Epithelial cell of proximal tubule (primary cell): ENCODE measurements around the gene ZGPAT. TPM values are rescaled to one million over a fixed set of nuclear protein-coding genes. Genes with fewer than 3 reads are reported as not detected.
A peak's percentile ranks its signal among the peaks of the same experiment; 100 is the strongest.

ENCODE experiments used
- DNase-seq: peaks from one replicate; pipeline ENCODE4 v3.0.0-alpha.2; 2011; ENCODE audit warnings: low read depth
- H3K4me3 ChIP-seq: 2 replicates; pipeline ENCODE4 v1.5.1; 2011; ENCODE audit warnings: low read depth, mild to moderate bottlenecking, low read length
- total RNA-seq: library from RNA; depleted of rRNA; stranded (reverse); fragments of >200 nt; gene quantifications from 2 replicates; pipeline ENCODE4 v1.2.3, GENCODE V29; 2015
- TF ChIP-seq, protein P1 (sequence below): conservative IDR thresholded peaks from 2 replicates; pipeline ENCODE4 v1.5.1; 2012; ENCODE audit warnings: low read depth, mild to moderate bottlenecking, low read length

ZGPAT gene
- total RNA-seq, 1 donor from 2014 or later = 36.5 TPM

DNA sequence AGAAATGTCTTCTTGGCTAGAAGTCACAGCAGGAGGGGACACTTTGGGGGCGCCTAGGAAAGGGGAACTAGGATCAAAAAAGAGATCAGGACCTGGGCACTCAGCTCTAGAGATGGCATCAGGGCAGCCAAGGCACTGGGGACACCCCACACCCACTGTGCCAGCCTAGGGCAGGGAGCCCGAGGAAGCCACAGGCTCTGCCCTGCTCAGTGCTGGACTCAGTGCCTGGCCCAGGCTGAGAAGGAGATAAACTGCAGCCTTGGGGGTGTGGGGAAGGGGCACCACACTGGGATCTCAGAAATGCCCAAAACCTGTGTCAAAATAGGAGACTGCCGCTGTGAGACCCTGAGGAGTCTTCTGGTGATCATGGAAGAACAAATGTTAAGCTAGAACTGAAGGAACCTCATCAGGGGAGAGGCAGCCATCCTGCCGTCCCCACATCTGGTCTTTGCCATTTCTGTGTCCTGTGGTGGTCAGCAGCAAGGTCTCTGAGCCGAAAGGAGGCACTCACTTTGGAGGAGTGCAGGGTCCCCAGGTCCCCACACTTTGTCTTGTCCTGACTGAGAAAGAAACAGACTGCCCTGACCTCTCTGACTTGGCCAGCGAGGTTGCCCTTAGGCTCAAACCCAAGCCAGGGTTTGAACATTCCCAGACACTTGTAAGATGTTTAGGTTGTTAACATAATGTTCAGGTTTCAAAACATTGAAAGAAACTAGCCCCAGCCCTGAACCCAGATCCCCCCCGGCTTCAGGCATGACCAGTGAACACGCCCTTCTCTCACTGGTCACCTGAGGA is 2.4 kb upstream of the ZGPAT start:
- TF ChIP-seq, protein P1, sequence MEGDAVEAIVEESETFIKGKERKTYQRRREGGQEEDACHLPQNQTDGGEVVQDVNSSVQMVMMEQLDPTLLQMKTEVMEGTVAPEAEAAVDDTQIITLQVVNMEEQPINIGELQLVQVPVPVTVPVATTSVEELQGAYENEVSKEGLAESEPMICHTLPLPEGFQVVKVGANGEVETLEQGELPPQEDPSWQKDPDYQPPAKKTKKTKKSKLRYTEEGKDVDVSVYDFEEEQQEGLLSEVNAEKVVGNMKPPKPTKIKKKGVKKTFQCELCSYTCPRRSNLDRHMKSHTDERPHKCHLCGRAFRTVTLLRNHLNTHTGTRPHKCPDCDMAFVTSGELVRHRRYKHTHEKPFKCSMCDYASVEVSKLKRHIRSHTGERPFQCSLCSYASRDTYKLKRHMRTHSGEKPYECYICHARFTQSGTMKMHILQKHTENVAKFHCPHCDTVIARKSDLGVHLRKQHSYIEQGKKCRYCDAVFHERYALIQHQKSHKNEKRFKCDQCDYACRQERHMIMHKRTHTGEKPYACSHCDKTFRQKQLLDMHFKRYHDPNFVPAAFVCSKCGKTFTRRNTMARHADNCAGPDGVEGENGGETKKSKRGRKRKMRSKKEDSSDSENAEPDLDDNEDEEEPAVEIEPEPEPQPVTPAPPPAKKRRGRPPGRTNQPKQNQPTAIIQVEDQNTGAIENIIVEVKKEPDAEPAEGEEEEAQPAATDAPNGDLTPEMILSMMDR = no peak
- no peak for DNase-seq
- no peak overlapping the region for H3K4me3 ChIP-seq

DNA sequence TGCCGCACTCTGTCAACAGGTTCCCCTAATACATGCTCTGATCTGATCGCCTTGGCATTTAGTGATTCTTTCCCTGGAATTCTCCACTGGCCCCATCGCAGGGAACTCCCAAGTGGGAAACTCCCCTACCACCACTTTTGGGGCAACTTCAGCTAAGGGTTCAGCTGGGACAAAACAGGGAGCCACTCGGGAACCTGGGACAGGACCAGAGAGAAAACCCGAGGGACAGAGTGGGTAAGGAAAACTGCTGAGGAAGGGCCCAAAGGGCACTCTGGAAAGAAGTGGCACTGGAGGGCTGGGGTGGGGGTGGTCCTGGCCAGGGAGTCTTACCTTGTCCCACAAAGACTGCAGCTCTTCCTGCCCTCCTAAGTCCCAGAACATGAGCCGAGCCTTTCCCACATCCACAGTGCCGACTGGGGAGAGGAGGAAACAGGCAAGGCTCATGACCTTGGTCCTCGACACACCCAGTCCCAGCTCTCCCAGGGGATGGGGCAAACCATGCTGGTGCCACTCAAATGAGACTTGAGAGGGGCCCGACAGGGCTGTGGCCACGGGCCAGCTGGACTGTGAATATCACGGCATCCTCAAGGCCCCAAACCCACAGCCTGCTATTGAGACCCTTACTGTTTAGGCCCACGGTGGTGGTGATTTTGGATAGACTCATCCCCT is 1.7 kb upstream of the ZGPAT start:
- peak overlapping the region; percentile 90 for H3K4me3 ChIP-seq
- no peak for DNase-seq
- TF ChIP-seq, protein P1 = no peak

DNA sequence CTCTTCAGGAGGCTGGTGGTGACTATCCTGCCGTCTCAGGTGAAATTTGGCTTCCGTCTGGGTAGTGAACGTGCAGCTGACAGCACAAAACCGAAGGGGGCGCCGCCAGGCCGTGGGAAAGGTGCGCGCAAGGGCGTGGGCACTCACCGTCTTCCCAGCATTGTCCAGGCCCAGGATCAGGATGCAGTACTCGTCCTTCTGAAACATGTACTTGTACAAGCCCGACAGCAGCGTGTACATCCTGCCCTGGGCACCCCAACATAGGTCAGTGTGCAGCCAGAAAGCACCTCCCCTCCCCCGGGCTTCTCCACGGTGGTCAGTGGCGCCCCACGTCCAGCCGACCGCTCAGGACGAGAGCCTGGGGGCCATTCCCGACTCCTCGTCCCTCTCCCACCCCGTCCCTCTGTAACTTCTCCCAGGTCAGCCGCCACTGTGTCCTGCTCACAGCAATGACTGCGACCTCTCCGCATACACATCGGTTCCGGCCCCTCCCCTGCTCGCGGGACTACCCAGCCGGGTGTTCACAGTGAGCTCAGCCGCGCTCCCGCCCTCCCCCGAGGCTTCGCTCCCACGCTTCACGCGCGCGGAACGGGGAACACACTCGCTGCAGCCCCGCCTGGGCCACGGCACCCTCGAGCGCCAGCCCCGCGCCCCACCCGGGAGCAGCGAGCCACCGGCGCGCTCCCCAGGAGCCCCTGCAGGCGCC is 834 bp upstream of the ZGPAT start:
- no peak for DNase-seq
- H3K4me3 ChIP-seq = peak overlapping the region; percentile 90
- TF ChIP-seq, protein P1 = peak; percentile 56

DNA sequence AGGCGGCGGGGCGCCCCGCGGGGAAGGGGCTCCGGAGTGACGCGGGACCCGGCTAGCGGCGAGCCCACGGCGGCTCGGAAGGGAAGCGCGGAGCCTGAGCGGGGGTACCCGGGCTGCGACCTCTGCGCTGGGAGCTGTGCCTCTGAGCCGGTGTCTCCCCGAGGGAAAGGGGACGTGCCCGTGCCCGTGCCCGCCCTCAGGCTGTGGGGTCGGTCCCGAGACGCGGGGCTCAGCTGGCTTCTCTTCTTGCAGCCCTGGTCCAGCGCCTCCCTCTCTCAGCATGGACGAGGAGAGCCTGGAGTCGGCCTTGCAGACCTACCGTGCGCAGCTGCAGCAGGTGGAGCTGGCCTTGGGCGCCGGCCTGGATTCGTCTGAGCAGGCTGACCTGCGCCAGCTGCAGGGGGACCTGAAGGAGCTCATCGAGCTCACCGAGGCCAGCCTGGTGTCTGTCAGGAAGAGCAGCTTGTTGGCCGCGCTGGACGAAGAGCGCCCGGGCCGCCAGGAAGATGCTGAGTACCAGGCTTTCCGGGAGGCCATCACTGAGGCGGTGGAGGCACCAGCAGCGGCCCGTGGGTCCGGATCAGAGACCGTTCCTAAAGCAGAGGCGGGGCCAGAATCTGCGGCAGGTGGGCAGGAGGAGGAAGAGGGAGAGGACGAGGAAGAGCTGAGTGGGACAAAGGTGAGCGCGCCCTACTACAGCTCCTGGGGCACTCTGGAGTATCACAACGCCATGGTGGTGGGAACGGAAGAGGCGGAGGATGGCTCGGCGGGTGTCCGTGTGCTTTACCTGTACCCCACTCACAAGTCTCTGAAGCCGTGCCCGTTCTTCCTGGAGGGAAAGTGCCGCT is 686 bp downstream of the ZGPAT start:
- H3K4me3 ChIP-seq = peak overlapping the region; percentile 90
- no peak for DNase-seq
- TF ChIP-seq, protein P1 = no peak

DNA sequence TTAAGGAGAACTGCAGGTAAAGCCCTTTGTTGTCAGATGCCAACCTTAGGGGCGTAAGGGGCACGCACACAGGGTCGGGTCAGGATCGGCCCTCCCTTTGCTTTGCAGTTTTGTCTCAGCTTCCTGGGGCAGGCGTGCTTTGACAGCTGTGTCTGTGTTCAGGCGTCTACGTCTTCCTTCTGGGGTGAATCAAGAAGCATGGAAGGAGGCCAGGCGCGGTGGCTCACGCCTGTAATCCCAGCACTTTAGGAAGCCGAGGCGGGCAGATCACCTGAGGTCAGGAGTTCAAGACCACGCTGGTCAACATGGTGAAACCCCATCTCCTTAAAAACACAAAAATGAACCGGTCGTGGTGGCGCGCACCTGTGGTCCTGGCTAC is 1.3 kb downstream of the ZGPAT start:
- peak overlapping the region; percentile 90 for H3K4me3 ChIP-seq
- TF ChIP-seq, protein P1 = no peak
- no peak for DNase-seq

DNA sequence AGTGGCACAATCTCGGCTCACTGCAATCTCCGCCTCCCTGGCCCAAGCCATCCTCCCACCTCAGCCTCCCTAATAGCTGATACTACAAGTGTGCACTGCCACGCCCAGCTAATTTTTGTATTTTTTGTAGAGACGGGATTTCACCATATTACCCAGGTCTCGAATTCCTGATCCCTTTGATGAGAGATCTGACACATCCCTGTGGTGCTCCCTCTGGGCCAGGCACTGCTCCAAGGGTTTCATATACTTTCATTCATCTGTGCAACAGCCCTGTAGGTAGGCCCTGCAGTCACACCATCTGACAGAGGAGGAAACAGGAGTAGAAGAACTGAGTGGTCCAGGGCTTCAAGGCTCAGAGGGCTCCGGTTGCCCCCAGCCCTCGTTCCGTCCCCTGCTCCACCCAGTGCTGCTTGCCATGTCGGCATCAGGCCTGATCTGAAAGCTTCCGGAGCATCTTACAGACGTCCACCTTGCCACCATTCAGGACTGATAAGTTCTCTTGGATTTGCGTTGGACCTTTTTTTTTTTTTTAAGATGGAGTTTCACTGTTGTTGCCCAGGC is 3.3 kb downstream of the ZGPAT start:
- no peak overlapping the region for H3K4me3 ChIP-seq
- TF ChIP-seq, protein P1 = no peak
- DNase-seq = no peak
